ENCODE measurements around the gene NTF3. TPM values are rescaled to one million over a fixed set of nuclear protein-coding genes. Genes with fewer than 3 reads are reported as not detected.

The NTF3 gene
- total RNA-seq, 2 experiments from 2014 or later = not detected

DNA sequence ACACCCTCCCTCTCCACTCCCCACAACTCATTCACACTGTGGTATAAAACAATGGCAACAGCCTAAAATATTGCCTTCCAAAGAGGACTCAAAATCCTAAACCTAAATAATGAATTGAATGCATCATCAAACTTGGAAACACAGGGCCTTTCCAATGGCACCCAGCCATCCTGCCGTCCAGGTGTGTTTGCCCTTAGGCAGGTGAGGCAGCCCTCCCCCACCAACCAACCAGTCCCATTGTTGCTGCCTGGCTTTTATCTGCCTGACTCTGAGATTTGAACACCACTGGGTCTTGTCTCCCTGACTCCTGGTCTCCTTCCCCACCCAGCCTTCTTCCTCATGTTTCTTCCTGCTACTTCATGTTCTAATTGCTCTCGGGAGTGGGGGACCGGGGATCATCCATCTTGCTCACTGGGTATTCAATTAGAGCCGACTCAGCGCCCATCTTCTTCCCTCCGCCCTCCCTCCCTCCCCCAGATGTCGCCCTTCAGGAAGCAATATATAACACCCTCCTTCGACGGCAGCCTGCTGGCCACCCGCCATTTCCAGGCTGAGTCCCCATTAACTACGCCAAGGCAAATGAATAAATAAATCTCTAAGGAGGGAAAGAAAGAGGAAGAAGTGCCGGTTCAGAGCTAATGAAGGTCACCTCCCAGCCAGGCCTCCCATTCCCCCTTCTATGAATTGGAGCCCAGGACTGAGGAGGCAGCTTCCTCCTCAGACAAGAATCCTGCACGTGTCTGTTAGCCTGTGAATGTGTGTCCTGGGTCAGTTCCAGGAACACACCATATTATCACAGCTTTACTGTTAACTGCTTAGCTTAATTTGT, 36.3 kb upstream of the NTF3 start:
- H3K36me3 Mint-ChIP-seq (ENCODE audit: low read depth) = no peaks in the 10 kb centered on the region
- ATAC-seq (ENCODE audit: poor library complexity) = no peak
- no peaks in the 10 kb centered on the region for H3K9me3 ChIP-seq (ENCODE audit: control insufficient read depth in 1 of 2, insufficient read depth in 1 of 2, low read length in 2 of 2)
- H3K27me3 ChIP-seq (ENCODE audit: control insufficient read depth in 1 of 2, insufficient read depth in 2 of 2, low read length in 2 of 2) = no peaks in the 10 kb centered on the region
- H3K36me3 ChIP-seq (ENCODE audit: insufficient read depth, low read length) = no peaks in the 10 kb centered on the region
- no peak overlapping the region for H3K4me3 Mint-ChIP-seq
- H3K27ac Mint-ChIP-seq = no peak overlapping the region
- no peaks in the 10 kb centered on the region for H3K4me1 Mint-ChIP-seq (ENCODE audit: low read depth)
- H3K4me1 ChIP-seq (ENCODE audit: insufficient read depth, low read length) = no peaks in the 10 kb centered on the region
- no peak for DNase-seq
- TF ChIP-seq CTCF (IDR thresholded peaks at IDR 0.05) = no peak
- intact Hi-C loops (cut with DNase I, micrococcal nuclease) = no loop called here
- ChIA-PET CTCF (no interaction called here), POLR2A (no interaction called here)
- no peaks in the 10 kb centered on the region for H3K9me3 Mint-ChIP-seq
- peaks cover 18% of the 10 kb centered on the region for H3K27me3 Mint-ChIP-seq
- no peak overlapping the region for H3K27ac ChIP-seq (ENCODE audit: low read depth in 1 of 2, low read length in 2 of 2)
- no peak overlapping the region for H3K4me3 ChIP-seq (ENCODE audit: low read length)

GRCh38 chr12:5396541-5396940, 35.4 kb upstream of the NTF3 start:
- Mint-ChIP-seq H3K27me3 (peaks cover 24% of the 10 kb centered on the region), H3K27ac (no peak overlapping the region), H3K36me3 (ENCODE audit: low read depth) (no peaks in the 10 kb centered on the region), H3K4me1 (ENCODE audit: low read depth) (no peaks in the 10 kb centered on the region), H3K9me3 (no peaks in the 10 kb centered on the region), H3K4me3 (no peak overlapping the region)
- Histone ChIP-seq H3K36me3 (ENCODE audit: insufficient read depth, low read length) (no peaks in the 10 kb centered on the region), H3K9me3 (ENCODE audit: control insufficient read depth in 1 of 2, insufficient read depth in 1 of 2, low read length in 2 of 2) (no peaks in the 10 kb centered on the region), H3K4me3 (ENCODE audit: low read length) (no peak overlapping the region), H3K27me3 (ENCODE audit: control insufficient read depth in 1 of 2, insufficient read depth in 2 of 2, low read length in 2 of 2) (no peaks in the 10 kb centered on the region), H3K27ac (ENCODE audit: low read depth in 1 of 2, low read length in 2 of 2) (no peak overlapping the region), H3K4me1 (ENCODE audit: insufficient read depth, low read length) (no peaks in the 10 kb centered on the region)
- ChIA-PET CTCF (no interaction called here), POLR2A (no interaction called here)
- DNase-seq = no peak
- no peak for TF ChIP-seq CTCF (IDR thresholded peaks at IDR 0.05)
- ATAC-seq (ENCODE audit: poor library complexity) = no peak
- intact Hi-C loops (cut with DNase I, micrococcal nuclease) = no loop called here

DNA sequence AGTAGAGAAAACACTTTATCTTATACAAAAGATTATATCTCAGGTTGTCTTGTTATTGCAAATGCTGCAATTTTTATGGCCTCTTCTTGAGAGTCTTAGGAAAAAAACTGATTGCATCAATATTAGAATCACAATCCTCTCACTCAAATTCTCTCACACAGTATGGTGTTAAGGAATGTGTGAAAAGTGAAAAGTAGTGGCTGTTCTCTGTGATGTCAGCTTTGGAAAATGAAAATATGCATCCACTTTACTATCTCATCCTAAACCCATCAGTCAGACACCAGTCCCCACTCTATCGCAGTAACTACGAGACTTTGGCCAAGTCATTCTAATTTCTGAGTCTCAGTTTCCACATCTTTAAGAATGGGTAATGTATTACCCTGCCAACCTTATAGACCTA, 32.6 kb upstream of the NTF3 start:
- Histone ChIP-seq H3K9me3 (ENCODE audit: control insufficient read depth in 1 of 2, insufficient read depth in 1 of 2, low read length in 2 of 2) (no peaks in the 10 kb centered on the region), H3K36me3 (ENCODE audit: insufficient read depth, low read length) (no peaks in the 10 kb centered on the region), H3K27ac (ENCODE audit: low read depth in 1 of 2, low read length in 2 of 2) (no peak overlapping the region), H3K4me1 (ENCODE audit: insufficient read depth, low read length) (no peaks in the 10 kb centered on the region), H3K27me3 (ENCODE audit: control insufficient read depth in 1 of 2, insufficient read depth in 2 of 2, low read length in 2 of 2) (no peaks in the 10 kb centered on the region), H3K4me3 (ENCODE audit: low read length) (no peak overlapping the region)
- H3K4me3 Mint-ChIP-seq = no peak overlapping the region
- DNase-seq = no peak
- ATAC-seq (ENCODE audit: poor library complexity) = no peak
- no peaks in the 10 kb centered on the region for H3K4me1 Mint-ChIP-seq (ENCODE audit: low read depth)
- H3K27me3 Mint-ChIP-seq = peaks cover 40% of the 10 kb centered on the region
- no peaks in the 10 kb centered on the region for H3K9me3 Mint-ChIP-seq
- H3K36me3 Mint-ChIP-seq (ENCODE audit: low read depth) = no peaks in the 10 kb centered on the region
- CTCF ChIA-PET = no interaction called here
- TF ChIP-seq CTCF (IDR thresholded peaks at IDR 0.05) = no peak
- H3K27ac Mint-ChIP-seq = no peak overlapping the region
- POLR2A ChIA-PET = no interaction called here
- intact Hi-C loops (cut with DNase I, micrococcal nuclease) = no loop called here
